Measurements from ENCODE around the gene TOB1.

GRCh38 chr17:50817838-50818237 lies 48.3 kb downstream of the TOB1 start:
- no peak for TF ChIP-seq RAD21 (CRISPR knock-in tag; conservative IDR thresholded peaks at IDR 0.05 in 1 of 2, IDR thresholded peaks at IDR 0.05 in 1 of 2)
- no peak for TF ChIP-seq NFIX (CRISPR knock-in tag; IDR thresholded peaks at IDR 0.05; ENCODE audit: low read depth)
- TF ChIP-seq ZNF274 (IDR thresholded peaks at IDR 0.05; ENCODE audit: borderline replicate concordance, low read depth, low read length) = no peak
- TF ChIP-seq FOXP4 (CRISPR knock-in tag; IDR thresholded peaks at IDR 0.05; ENCODE audit: borderline replicate concordance) = no peak
- no peak for TF ChIP-seq HIVEP1 (CRISPR knock-in tag; IDR thresholded peaks at IDR 0.05)
- TF ChIP-seq SMC3 (conservative IDR thresholded peaks at IDR 0.05; ENCODE audit: insufficient read depth, low read depth, low read length) = no peak
- no peak for TF ChIP-seq CEBPG (CRISPR knock-in tag; IDR thresholded peaks at IDR 0.05)
- no peak for TF ChIP-seq CEBPG (tag; conservative IDR thresholded peaks at IDR 0.05 in 1 of 2, IDR thresholded peaks at IDR 0.05 in 1 of 2)
- TF ChIP-seq EP300 (IDR thresholded peaks at IDR 0.05; ENCODE audit: low read length) = no peak
- no peak for TF ChIP-seq ZNF780A (CRISPR knock-in tag; IDR thresholded peaks at IDR 0.05)

Measured in K562 (cell line).